SK-N-SH (cell line): ENCODE data around the gene ZNF777. TPM values are rescaled to one million over a fixed set of nuclear protein-coding genes. Genes with fewer than 3 reads are reported as not detected.
A peak's percentile ranks its signal among the peaks of the same experiment; 100 is the strongest.

Experiments
- CTCF ChIA-PET: fragments of 300-600, 350-600 bp; formaldehyde crosslinking; extraction: SDS; loops from one replicate; lab custom pipeline; 2021; lab: Yijun Ruan, JAX
- POLR2A ChIA-PET: fragments of 350-600 bp; sonication (Branson Sonifier 250); formaldehyde crosslinking; extraction: SDS; loops from one replicate; lab custom pipeline; 2020; ENCODE audit warnings: antibody characterized with exemption, inconsistent platforms; lab: Yijun Ruan, JAX
- DNase-seq: peaks from one replicate; pipeline ENCODE4 v3.0.0; 2012
- H2AFZ ChIP-seq: fragments of 200-600 bp; sonication (generic); 2 replicates; pipeline ENCODE4 v1.8.1; 2016; ENCODE audit warnings: antibody characterized with exemption, mild to moderate bottlenecking, low read depth
- H3F3A ChIP-seq: fragments of 200-600 bp; sonication (generic); replicated peaks from 2 replicates; pipeline ENCODE3; 2016; ENCODE audit warnings: antibody characterized with exemption, mild to moderate bottlenecking; ENCODE audit not compliant: insufficient read depth
- H3K27ac ChIP-seq, 2 experiments: fragments of 200-500 bp in 1 of 2; fragments of 200-600 bp in 1 of 2; sonication (Bioruptor generic) in 1 of 2; sonication (generic), shearing (Covaris generic) in 1 of 2; 2 replicates each; pipeline versions ENCODE4 v1.5.1 to v1.6.1; 2014 to 2016; ENCODE audit warnings: low read depth in 2 of 2, inconsistent platforms in 1 of 2, low read length in 1 of 2, mild to moderate bottlenecking in 1 of 2, mixed read lengths in 1 of 2
- H3K27me3 ChIP-seq: fragments of 200-600 bp; sonication (generic), shearing (Covaris generic); 2 replicates; pipeline ENCODE4 v1.6.1; 2016; ENCODE audit warnings: mixed run types; ENCODE audit not compliant: insufficient read depth
- H3K36me3 ChIP-seq, 2 experiments: fragments of 200-500 bp in 1 of 2; fragments of 200-600 bp in 1 of 2; sonication (Bioruptor generic) in 1 of 2; sonication (generic) in 1 of 2; replicated peaks in 1 of 2; 2 replicates each; pipeline versions ENCODE3 to v1.5.1; 2014 to 2016; ENCODE audit warnings: low read length in 1 of 2, mild to moderate bottlenecking in 1 of 2; ENCODE audit not compliant: insufficient read depth in 2 of 2, control insufficient read depth in 1 of 2
- H3K4me1 ChIP-seq, 2 experiments: fragments of 200-500 bp in 1 of 2; fragments of 200-600 bp in 1 of 2; sonication (Bioruptor generic) in 1 of 2; sonication (generic), shearing (Covaris generic) in 1 of 2; 2 replicates each; pipeline versions ENCODE4 v1.5.1 to v1.6.1; 2014 to 2016; ENCODE audit warnings: low read depth in 1 of 2, low read length in 1 of 2, mixed run types in 1 of 2; ENCODE audit not compliant: insufficient read depth in 2 of 2, control insufficient read depth in 1 of 2
- H3K4me2 ChIP-seq: fragments of 200-600 bp; sonication (generic), shearing (Covaris generic); 2 replicates; pipeline ENCODE4 v1.6.1; 2017; ENCODE audit warnings: mixed run types
- H3K4me3 ChIP-seq, 2 experiments: fragments of 200-500 bp in 1 of 2; fragments of 200-600 bp in 1 of 2; sonication (Bioruptor generic) in 1 of 2; sonication (generic), shearing (Covaris generic) in 1 of 2; 2 replicates each; pipeline versions ENCODE4 v1.5.1 to v1.8.1; 2014 to 2016; ENCODE audit warnings: low read depth in 2 of 2, inconsistent platforms in 1 of 2, low read length in 1 of 2, mild to moderate bottlenecking in 1 of 2, mixed read lengths in 1 of 2, moderate library complexity in 1 of 2
- H3K79me2 ChIP-seq: fragments of 200-600 bp; sonication (generic); 2 replicates; pipeline ENCODE4 v1.8.1; 2017; ENCODE audit warnings: mild to moderate bottlenecking; ENCODE audit not compliant: insufficient read depth
- H3K9ac ChIP-seq: fragments of 200-600 bp; sonication (generic); 2 replicates; pipeline ENCODE4 v1.6.1; 2017; ENCODE audit warnings: mixed run types
- H3K9me2 ChIP-seq: fragments of 200-600 bp; sonication (generic); 2 replicates; pipeline ENCODE4 v1.6.1; 2017; ENCODE audit warnings: mixed run types
- H3K9me3 ChIP-seq: fragments of 200-600 bp; sonication (generic); 2 replicates; pipeline ENCODE4 v1.6.1; 2017; ENCODE audit warnings: mixed run types, mild to moderate bottlenecking, moderate library complexity
- H4K20me1 ChIP-seq: fragments of 200-600 bp; sonication (generic); 2 replicates; pipeline ENCODE4 v1.6.1; 2017; ENCODE audit warnings: mild to moderate bottlenecking, mixed run types; ENCODE audit not compliant: insufficient read depth
- CHD2 ChIP-seq: fragments of 150-350 bp; IDR thresholded peaks from 2 replicates; pipeline ENCODE4 v1.6.1; 2018; ENCODE audit warnings: low read length; ENCODE audit not compliant: partially characterized antibody
- ELF1 ChIP-seq: IDR thresholded peaks from 2 replicates; pipeline ENCODE4 v1.4.0; 2012
- FOXM1 ChIP-seq: IDR thresholded peaks from 2 replicates; pipeline ENCODE4 v1.4.0; 2012; ENCODE audit warnings: low read depth, mild to moderate bottlenecking
- GABPA ChIP-seq: IDR thresholded peaks from 2 replicates; pipeline ENCODE4 v1.4.0; 2012; ENCODE audit warnings: low read depth, mild to moderate bottlenecking
- GATA2 ChIP-seq: sonication (generic); formaldehyde crosslinking; IDR thresholded peaks from 2 replicates; pipeline ENCODE4 v1.5.0; 2020; ENCODE audit warnings: mild to moderate bottlenecking, missing genetic modification reagents
- RXRA ChIP-seq: IDR thresholded peaks from 2 replicates; pipeline ENCODE4 v1.4.0; 2012; ENCODE audit warnings: low read depth, mild to moderate bottlenecking, borderline replicate concordance
- USF1 ChIP-seq: IDR thresholded peaks from 2 replicates; pipeline ENCODE4 v1.4.0; 2012; ENCODE audit warnings: low read depth, borderline replicate concordance
- ZBTB33 ChIP-seq: IDR thresholded peaks from 2 replicates; pipeline ENCODE4 v1.4.0; 2012; ENCODE audit warnings: low read depth, borderline replicate concordance
- WGBS: methylation state at CpG from one replicate; pipeline ENCODE4 v1.1.6; 2017; ENCODE audit warnings: low lambda C conversion rate; 5-methylcytosine and 5-hydroxymethylcytosine counted together
- polyA plus RNA-seq, 3 experiments: library from polyadenylated mRNA; depleted of rRNA; stranded (reverse); fragments of >200 nt; gene quantifications; 2 replicates each; pipeline ENCODE4 v1.2.3, GENCODE V29; 2012
- TF ChIP-seq, protein P1 (sequence below): IDR thresholded peaks from 2 replicates; pipeline ENCODE4 v1.4.0; 2012; ENCODE audit warnings: low read depth
- TF ChIP-seq, protein P2 (sequence below): IDR thresholded peaks from 2 replicates; pipeline ENCODE4 v1.6.1; 2012; ENCODE audit warnings: mild to moderate bottlenecking, low read depth, low read length, moderate library complexity

ZNF777 gene
- polyA plus RNA-seq, 1 of the 3 experiments (the other 2 are of a cell fraction) = 6.2 TPM

DNA sequence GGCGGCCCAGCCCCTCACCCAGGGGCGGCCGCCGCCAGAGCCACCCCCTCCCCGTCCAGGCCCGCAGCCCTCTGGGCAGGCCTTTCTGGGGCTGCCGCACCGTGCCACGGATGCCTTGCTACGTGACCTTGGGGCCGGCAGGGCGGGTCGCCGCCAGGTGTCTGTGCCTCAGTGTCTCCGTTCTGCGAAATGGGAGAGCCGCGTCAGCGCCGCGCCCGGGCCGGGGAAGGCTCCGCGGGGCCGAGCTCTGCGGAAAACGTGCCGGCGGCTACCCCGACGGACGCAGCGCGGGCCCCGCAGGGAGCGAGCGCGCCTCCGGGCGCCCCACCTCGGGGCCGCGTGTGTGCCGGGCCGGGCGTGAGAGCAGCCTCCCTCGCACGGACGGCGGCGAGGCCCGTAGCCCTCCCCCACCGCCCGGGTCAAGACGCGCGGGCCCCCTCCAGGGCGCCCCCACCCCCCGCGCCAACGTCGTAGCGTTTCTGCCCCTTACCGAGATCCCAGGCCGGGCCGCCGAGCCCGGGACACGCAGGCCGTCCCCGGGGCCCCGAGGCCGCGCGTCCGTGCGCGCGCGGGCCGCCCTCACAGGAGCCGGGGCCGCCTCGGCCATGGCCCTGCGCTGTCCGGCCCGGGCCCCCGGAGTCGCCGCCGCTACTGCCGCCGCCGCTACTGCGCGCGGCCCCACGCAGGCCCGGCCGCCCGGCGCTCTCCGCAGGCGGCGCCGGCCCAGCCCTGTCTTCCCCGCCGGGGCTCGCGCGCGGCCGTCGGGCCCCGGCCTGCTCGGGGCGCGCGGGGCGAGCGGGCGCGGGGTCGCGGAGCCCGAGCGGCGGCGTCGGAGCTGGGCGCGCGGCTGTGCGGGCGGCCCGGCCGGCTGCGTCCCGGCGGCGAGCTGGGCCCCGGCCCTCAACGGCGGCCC, 1.1 kb downstream of the ZNF777 start:
- Histone ChIP-seq H4K20me1 (0 out of 2 replicates have a peak, but pooled peaks cover 12% of the 10 kb centered on the region), H3K4me1 (peaks cover 0 to 12% of the 10 kb centered on the region in 2 experiments; a peak in 1 of 4 replicates), H3K9me3 (no peaks in the 10 kb centered on the region), H3K36me3 (peaks cover 9 to 24% of the 10 kb centered on the region in 2 experiments), H3K27me3 (no peaks in the 10 kb centered on the region), H3K9me2 (no peaks in the 10 kb centered on the region), H3K79me2 (peaks cover 53% of the 10 kb centered on the region), H3K4me2 (peak overlapping the region; percentile 72), H3K9ac (peak overlapping the region; percentile 54; the same call in 1 of the 2 replicates), H3K27ac (no peak overlapping the region), H3F3A (no peaks in the 10 kb centered on the region), H2AFZ (no peak overlapping the region), H3K4me3 (peak overlapping the region; percentile 71 to 89)
- TF ChIP-seq, protein P1, sequence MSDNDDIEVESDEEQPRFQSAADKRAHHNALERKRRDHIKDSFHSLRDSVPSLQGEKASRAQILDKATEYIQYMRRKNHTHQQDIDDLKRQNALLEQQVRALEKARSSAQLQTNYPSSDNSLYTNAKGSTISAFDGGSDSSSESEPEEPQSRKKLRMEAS = no peak
- TF ChIP-seq ELF1 (no peak), ZBTB33 (no peak), USF1 (no peak), GATA2 (CRISPR knock-in tag) (no peak), FOXM1 (no peak), RXRA (no peak), GABPA (no peak), CHD2 (no peak)
- TF ChIP-seq, protein P2, sequence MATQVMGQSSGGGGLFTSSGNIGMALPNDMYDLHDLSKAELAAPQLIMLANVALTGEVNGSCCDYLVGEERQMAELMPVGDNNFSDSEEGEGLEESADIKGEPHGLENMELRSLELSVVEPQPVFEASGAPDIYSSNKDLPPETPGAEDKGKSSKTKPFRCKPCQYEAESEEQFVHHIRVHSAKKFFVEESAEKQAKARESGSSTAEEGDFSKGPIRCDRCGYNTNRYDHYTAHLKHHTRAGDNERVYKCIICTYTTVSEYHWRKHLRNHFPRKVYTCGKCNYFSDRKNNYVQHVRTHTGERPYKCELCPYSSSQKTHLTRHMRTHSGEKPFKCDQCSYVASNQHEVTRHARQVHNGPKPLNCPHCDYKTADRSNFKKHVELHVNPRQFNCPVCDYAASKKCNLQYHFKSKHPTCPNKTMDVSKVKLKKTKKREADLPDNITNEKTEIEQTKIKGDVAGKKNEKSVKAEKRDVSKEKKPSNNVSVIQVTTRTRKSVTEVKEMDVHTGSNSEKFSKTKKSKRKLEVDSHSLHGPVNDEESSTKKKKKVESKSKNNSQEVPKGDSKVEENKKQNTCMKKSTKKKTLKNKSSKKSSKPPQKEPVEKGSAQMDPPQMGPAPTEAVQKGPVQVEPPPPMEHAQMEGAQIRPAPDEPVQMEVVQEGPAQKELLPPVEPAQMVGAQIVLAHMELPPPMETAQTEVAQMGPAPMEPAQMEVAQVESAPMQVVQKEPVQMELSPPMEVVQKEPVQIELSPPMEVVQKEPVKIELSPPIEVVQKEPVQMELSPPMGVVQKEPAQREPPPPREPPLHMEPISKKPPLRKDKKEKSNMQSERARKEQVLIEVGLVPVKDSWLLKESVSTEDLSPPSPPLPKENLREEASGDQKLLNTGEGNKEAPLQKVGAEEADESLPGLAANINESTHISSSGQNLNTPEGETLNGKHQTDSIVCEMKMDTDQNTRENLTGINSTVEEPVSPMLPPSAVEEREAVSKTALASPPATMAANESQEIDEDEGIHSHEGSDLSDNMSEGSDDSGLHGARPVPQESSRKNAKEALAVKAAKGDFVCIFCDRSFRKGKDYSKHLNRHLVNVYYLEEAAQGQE = no peak
- WGBS = 11% methylated on average over 20 of the region's 145 CpGs
- ChIA-PET CTCF (interaction anchor here (0.6 to 3.5 kb wide), 22 partner anchors 14 to 282 kb away, joined by 3 to 16 read pairs (median 4); no protein-coding TSS in a partner anchor), POLR2A (interaction anchor here (0.6 to 1.5 kb wide), 4 partner anchors 36 to 333 kb away, joined by 3 to 4 read pairs (median 4); partner anchors contain the start of genes ZNF282 and ZNF783)
- peak; percentile 91 for DNase-seq
